HUES64 (cell line): Measurements from ENCODE around the gene ABR.

Experiments used
- H3K27ac ChIP-seq: 2 replicates; pipeline ENCODE4 v1.7.0; 2013; ENCODE audit warnings: low read depth, low read length, inconsistent platforms
- H3K27me3 ChIP-seq: 2 replicates; pipeline ENCODE4 v1.6.1; 2013; ENCODE audit warnings: mild to moderate bottlenecking, low read length; ENCODE audit not compliant: insufficient read depth
- H3K36me3 ChIP-seq: 2 replicates; pipeline ENCODE4 v1.6.1; 2013; ENCODE audit warnings: mild to moderate bottlenecking, low read length; ENCODE audit not compliant: insufficient read depth
- H3K4me1 ChIP-seq: 2 replicates; pipeline ENCODE4 v1.6.1; 2013; ENCODE audit warnings: mild to moderate bottlenecking, low read length, moderate library complexity; ENCODE audit not compliant: insufficient read depth
- H3K4me3 ChIP-seq: 2 replicates; pipeline ENCODE4 v1.5.1; 2013; ENCODE audit warnings: mild to moderate bottlenecking, low read length, moderate library complexity
- H3K9ac ChIP-seq: 2 replicates; pipeline ENCODE4 v1.6.1; 2013; ENCODE audit warnings: mild to moderate bottlenecking, low read depth, low read length
- H3K9me3 ChIP-seq: 2 replicates; pipeline ENCODE4 v1.6.1; 2013; ENCODE audit warnings: low read depth, low read length; ENCODE audit not compliant: insufficient read depth
- WGBS: fragments of 150-250, 120-280 bp; methylation state at CpG from one replicate; pipeline ENCODE4 v1.1.7; 2013; ENCODE audit warnings: missing lambda C conversion rate; 5-methylcytosine and 5-hydroxymethylcytosine counted together

ABR gene

GRCh38 chr17:1111599-1112443 lies 68.0 kb downstream of the ABR start:
- Histone ChIP-seq H3K9me3 (no peaks in the 10 kb centered on the region), H3K27ac (peak overlapping the region; percentile 45; the same call in 1 of the 2 replicates), H3K36me3 (no peaks in the 10 kb centered on the region), H3K4me3 (no peak overlapping the region), H3K9ac (no peak overlapping the region), H3K27me3 (peaks cover 17% of the 10 kb centered on the region), H3K4me1 (peaks cover 26% of the 10 kb centered on the region)
- WGBS = 85% methylated on average over 22 of the region's 22 CpGs

- H3K9ac ChIP-seq = no peak overlapping the region
- H3K4me3 ChIP-seq = no peak overlapping the region
- H3K27ac ChIP-seq = peak overlapping the region; percentile 45; the same call in 1 of the 2 replicates
- peaks cover 17% of the 10 kb centered on the region for H3K27me3 ChIP-seq
- WGBS = 75% methylated on average over 19 of the region's 19 CpGs
- H3K9me3 ChIP-seq = no peaks in the 10 kb centered on the region
- H3K4me1 ChIP-seq = peaks cover 26% of the 10 kb centered on the region
- no peaks in the 10 kb centered on the region for H3K36me3 ChIP-seq
These were observed 68.8 kb downstream of the ABR start for GRCh38 chr17:1110862-1111598.

- H3K27me3 ChIP-seq = peaks cover 17% of the 10 kb centered on the region
- no peak overlapping the region for H3K27ac ChIP-seq
- H3K4me3 ChIP-seq = no peak overlapping the region
- H3K4me1 ChIP-seq = peaks cover 26% of the 10 kb centered on the region
- WGBS = 82% methylated on average over 3 of the region's 3 CpGs
- H3K36me3 ChIP-seq = no peaks in the 10 kb centered on the region
- H3K9ac ChIP-seq = no peak overlapping the region
- no peaks in the 10 kb centered on the region for H3K9me3 ChIP-seq
These were observed 69.3 kb downstream of the ABR start for GRCh38 chr17:1110541-1110861.

GRCh38 chr17:1109606-1110540 lies 69.9 kb downstream of the ABR start:
- Histone ChIP-seq H3K4me3 (peak overlapping the region; percentile 71), H3K9ac (peak overlapping the region; percentile 71), H3K27me3 (peaks cover 17% of the 10 kb centered on the region), H3K9me3 (no peaks in the 10 kb centered on the region), H3K4me1 (peaks cover 26% of the 10 kb centered on the region), H3K27ac (peak overlapping the region; percentile 39; the same call in 1 of the 2 replicates), H3K36me3 (no peaks in the 10 kb centered on the region)
- 19% methylated on average over 28 of the region's 34 CpGs for WGBS

GRCh38 chr17:1108765-1109605 lies 70.8 kb downstream of the ABR start:
- peak overlapping the region; percentile 71 for H3K4me3 ChIP-seq
- under 1% methylated on average over 93 of the region's 103 CpGs for WGBS

GRCh38 chr17:1108478-1108764 lies 71.4 kb downstream of the ABR start:
- 2% methylated on average over 16 of the region's 16 CpGs for WGBS
- H3K27ac ChIP-seq = no peak overlapping the region
- no peaks in the 10 kb centered on the region for H3K9me3 ChIP-seq
- no peaks in the 10 kb centered on the region for H3K36me3 ChIP-seq
- H3K4me3 ChIP-seq = peak overlapping the region; percentile 71
- H3K9ac ChIP-seq = peak overlapping the region; percentile 58; the same call in 1 of the 2 replicates
- peaks cover 26% of the 10 kb centered on the region for H3K4me1 ChIP-seq
- H3K27me3 ChIP-seq = peaks cover 17% of the 10 kb centered on the region

More at GRCh38 chr17:1108765-1109605, 70.8 kb downstream of the ABR start:
- H3K4me1 ChIP-seq = peaks cover 26% of the 10 kb centered on the region
- H3K9me3 ChIP-seq = no peaks in the 10 kb centered on the region
- H3K9ac ChIP-seq = peak overlapping the region; percentile 71
- peaks cover 17% of the 10 kb centered on the region for H3K27me3 ChIP-seq
- H3K36me3 ChIP-seq = no peaks in the 10 kb centered on the region
- H3K27ac ChIP-seq = no peak overlapping the region

- H3K27me3 ChIP-seq = peaks cover 17% of the 10 kb centered on the region
- H3K4me1 ChIP-seq = peaks cover 26% of the 10 kb centered on the region
- no peaks in the 10 kb centered on the region for H3K9me3 ChIP-seq
- peak overlapping the region; percentile 58; the same call in 1 of the 2 replicates for H3K9ac ChIP-seq
- 70% methylated on average over 24 of the region's 24 CpGs for WGBS
- no peak overlapping the region for H3K27ac ChIP-seq
- H3K4me3 ChIP-seq = peak overlapping the region; percentile 71
- no peaks in the 10 kb centered on the region for H3K36me3 ChIP-seq
These were observed 71.9 kb downstream of the ABR start for GRCh38 chr17:1107777-1108477.

GRCh38 chr17:1107083-1107776 lies 72.6 kb downstream of the ABR start:
- peaks cover 26% of the 10 kb centered on the region for H3K4me1 ChIP-seq
- 94% methylated on average over 20 of the region's 20 CpGs for WGBS

GRCh38 chr17:1104222-1104621 lies 75.6 kb downstream of the ABR start:
- Histone ChIP-seq H3K9ac (no peak overlapping the region), H3K27ac (no peak overlapping the region), H3K4me3 (no peak overlapping the region), H3K4me1 (peaks cover 4% of the 10 kb centered on the region; the same call in 1 of the 2 replicates), H3K27me3 (peaks cover 17% of the 10 kb centered on the region), H3K9me3 (no peaks in the 10 kb centered on the region), H3K36me3 (no peaks in the 10 kb centered on the region; the same call in 1 of the 2 replicates)
- 90% methylated on average over 8 of the region's 8 CpGs for WGBS

More at GRCh38 chr17:1107083-1107776, 72.6 kb downstream of the ABR start:
- H3K9ac ChIP-seq = no peak overlapping the region
- peaks cover 17% of the 10 kb centered on the region for H3K27me3 ChIP-seq
- no peaks in the 10 kb centered on the region for H3K9me3 ChIP-seq
- no peak overlapping the region for H3K4me3 ChIP-seq
- H3K27ac ChIP-seq = no peak overlapping the region
- no peaks in the 10 kb centered on the region for H3K36me3 ChIP-seq
